ENCODE data around the gene SPANXD.

The SPANXD gene

DNA sequence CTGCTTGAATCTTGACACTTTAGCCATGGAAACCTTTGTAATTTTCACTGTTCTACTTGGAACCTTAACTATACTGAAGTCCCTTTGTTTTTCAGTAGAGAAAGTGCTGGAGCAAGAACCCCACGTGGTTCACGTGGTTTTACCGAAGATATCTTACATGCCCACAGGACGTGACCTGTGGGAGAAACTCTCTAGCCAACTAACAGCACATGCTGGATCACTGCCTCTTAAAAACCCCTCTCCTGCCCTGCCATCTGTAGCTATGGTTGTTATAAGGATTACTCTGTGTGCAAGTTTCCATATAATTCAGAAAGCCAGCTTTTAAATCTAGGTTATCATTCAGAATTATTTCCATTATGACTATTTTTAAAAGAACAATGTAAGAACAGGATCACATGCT lies 30.2 kb downstream of the SPANXD start:
- TF ChIP-seq CTCF (IDR thresholded peaks at IDR 0.05) = no peak
- Histone ChIP-seq H3K4me1 (no peaks in the 10 kb centered on the region), H3K9me3 (ENCODE audit: control insufficient read depth, low read length) (no peaks in the 10 kb centered on the region), H3K4me3 (ENCODE audit: low read depth, low read length) (no peak overlapping the region), H2AFZ (no peak overlapping the region), H3K9ac (no peak overlapping the region), H3K4me2 (ENCODE audit: low read length) (no peak overlapping the region), H3K79me2 (no peaks in the 10 kb centered on the region), H3K36me3 (ENCODE audit: control insufficient read depth, insufficient read depth, low read length) (no peaks in the 10 kb centered on the region), H3K27me3 (ENCODE audit: control insufficient read depth, insufficient read depth, low read length) (no peaks in the 10 kb centered on the region), H3K27ac (no peak overlapping the region)

GRCh38 chrX:141662781-141663180 lies 35.8 kb downstream of the SPANXD start:
- H3K4me3 ChIP-seq (ENCODE audit: low read depth, low read length) = no peak overlapping the region
- H3K79me2 ChIP-seq = no peaks in the 10 kb centered on the region
- H3K36me3 ChIP-seq (ENCODE audit: control insufficient read depth, insufficient read depth, low read length) = no peaks in the 10 kb centered on the region
- H3K9me3 ChIP-seq (ENCODE audit: control insufficient read depth, low read length) = no peaks in the 10 kb centered on the region
- no peaks in the 10 kb centered on the region for H3K27me3 ChIP-seq (ENCODE audit: control insufficient read depth, insufficient read depth, low read length)
- H3K9ac ChIP-seq = no peak overlapping the region
- no peak overlapping the region for H3K27ac ChIP-seq
- H2AFZ ChIP-seq = no peak overlapping the region
- no peaks in the 10 kb centered on the region for H3K4me1 ChIP-seq
- no peak for TF ChIP-seq CTCF (IDR thresholded peaks at IDR 0.05)
- H3K4me2 ChIP-seq (ENCODE audit: low read length) = no peak overlapping the region

DNA sequence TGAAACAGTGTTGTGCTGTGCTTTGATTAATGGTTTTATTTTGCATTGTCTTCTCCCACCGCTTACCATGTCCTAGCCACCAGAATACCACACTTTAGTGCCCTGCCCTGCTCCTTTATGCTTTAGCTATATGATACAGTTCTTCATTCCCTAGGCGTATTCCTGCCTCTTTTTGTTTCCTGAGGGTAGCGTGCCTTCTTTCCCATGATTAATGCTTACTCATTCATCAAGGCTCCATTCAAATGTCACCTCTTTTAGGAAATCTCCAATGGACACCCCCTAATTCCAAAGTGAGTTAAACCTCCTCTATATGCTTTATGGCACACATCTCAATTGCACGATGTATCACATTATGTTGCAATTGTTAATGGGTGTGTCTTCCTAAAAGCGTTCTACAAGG lies 46.3 kb downstream of the SPANXD start:
- H3K27me3 ChIP-seq (ENCODE audit: control insufficient read depth, insufficient read depth, low read length) = no peaks in the 10 kb centered on the region
- H3K36me3 ChIP-seq (ENCODE audit: control insufficient read depth, insufficient read depth, low read length) = no peaks in the 10 kb centered on the region
- H3K9me3 ChIP-seq (ENCODE audit: control insufficient read depth, low read length) = no peaks in the 10 kb centered on the region
- no peak overlapping the region for H3K4me3 ChIP-seq (ENCODE audit: low read depth, low read length)
- no peaks in the 10 kb centered on the region for H3K4me1 ChIP-seq
- H2AFZ ChIP-seq = no peak overlapping the region
- no peak for TF ChIP-seq CTCF (IDR thresholded peaks at IDR 0.05)
- H3K79me2 ChIP-seq = no peaks in the 10 kb centered on the region
- no peak overlapping the region for H3K9ac ChIP-seq
- no peak overlapping the region for H3K4me2 ChIP-seq (ENCODE audit: low read length)
- H3K27ac ChIP-seq = no peak overlapping the region
